ENCODE results near the gene CRYM. TPM values are rescaled to one million over a fixed set of nuclear protein-coding genes. Genes with fewer than 3 reads are reported as not detected.

The CRYM gene
- total RNA-seq, 1 donor from 2014 or later = not detected

- DNase-seq = no peak
These were observed 35.3 kb downstream of the CRYM start for GRCh38 chr16:21242756-21243155.

- no peak for DNase-seq
These were observed 38.4 kb downstream of the CRYM start for GRCh38 chr16:21239646-21240045.

- DNase-seq = no peak
These were observed 41.3 kb downstream of the CRYM start for GRCh38 chr16:21236831-21237230.

- no peak for DNase-seq
These were observed 42.9 kb downstream of the CRYM start for GRCh38 chr16:21235199-21235585.

GRCh38 chr16:21233521-21234150 is 44.5 kb downstream of the CRYM start, which contains the start of gene ANKS4B:
TSS of gene ANKS4B (plus strand) at chr16:21233699. CDS start at chr16:21233738, 39 bp downstream.
- no peak for DNase-seq

GRCh38 chr16:21233045-21233520 is 45.0 kb downstream of the CRYM start:
- no peak for DNase-seq

GRCh38 chr16:21228361-21228872 is 49.7 kb downstream of the CRYM start:
- DNase-seq = no peak

GRCh38 chr16:21227866-21228265 is 50.2 kb downstream of the CRYM start:
- DNase-seq = no peak

- DNase-seq = no peak
These were observed 51.3 kb downstream of the CRYM start for GRCh38 chr16:21226749-21227148.

GRCh38 chr16:21224800-21225199 is 53.3 kb downstream of the CRYM start:
- DNase-seq = no peak

GRCh38 chr16:21223787-21224186 is 54.3 kb downstream of the CRYM start:
- no peak for DNase-seq

- DNase-seq = no peak
These were observed 55.4 kb downstream of the CRYM start for GRCh38 chr16:21222495-21223337.

GRCh38 chr16:21219551-21219950 is 58.5 kb downstream of the CRYM start:
- DNase-seq = no peak

- DNase-seq = no peak
These were observed 59.9 kb downstream of the CRYM start for GRCh38 chr16:21218153-21218552.

- no peak for DNase-seq
These were observed 61.0 kb downstream of the CRYM start for GRCh38 chr16:21217121-21217520.

- DNase-seq = no peak
These were observed 64.0 kb downstream of the CRYM start for GRCh38 chr16:21214086-21214485.

- DNase-seq = no peak
These were observed 66.6 kb downstream of the CRYM start, which contains the start of gene ZP2 for GRCh38 chr16:21211486-21211885. TSS of gene ZP2 (minus strand) at chr16:21211574. CDS start at chr16:21211547, 27 bp downstream.

Other genes with a start within 250 kb of the CRYM start
- gene DNAH3, start 127.4 kb downstream of the CRYM start, total RNA-seq = not detected in 2 replicates
- 12.5 and 49.7 TPM in 2 replicates for gene LDAF1, start 119.6 kb downstream of the CRYM start, total RNA-seq
- gene ZP2, start 66.7 kb downstream of the CRYM start, total RNA-seq = 0.23 TPM in 1 of 2 replicates, not detected in the other
- gene ANKS4B, start 44.6 kb downstream of the CRYM start, total RNA-seq = not detected in 2 replicates

All from dermis blood vessel endothelial cell (primary cell).